ENCODE results near the gene MYO3B. TPM values are rescaled to one million over a fixed set of nuclear protein-coding genes. Genes with fewer than 3 reads are reported as not detected.

Gene MYO3B
- total RNA-seq, 1 donor from 2014 or later: not detected

GRCh38 chr2:170162271-170162632 is 15.7 kb upstream of the MYO3B start:
- DNase-seq (ENCODE audit: low spot score): no peak
- H3K4me1 Mint-ChIP-seq (ENCODE audit: low read depth): no peaks in the 10 kb centered on the region
- no peak overlapping the region for H3K4me3 Mint-ChIP-seq (ENCODE audit: unreplicated experiment)
- TF ChIP-seq CTCF (IDR thresholded peaks at IDR 0.05): no peak
- H3K27ac Mint-ChIP-seq (ENCODE audit: unreplicated experiment): no peak overlapping the region
- no peaks in the 10 kb centered on the region for H3K27me3 Mint-ChIP-seq (ENCODE audit: low read depth)
- H3K9me3 Mint-ChIP-seq (ENCODE audit: low read depth): no peaks in the 10 kb centered on the region
- H3K36me3 Mint-ChIP-seq (ENCODE audit: low read depth): no peaks in the 10 kb centered on the region

- TF ChIP-seq CTCF (IDR thresholded peaks at IDR 0.05): no peak
- Mint-ChIP-seq H3K4me3 (ENCODE audit: unreplicated experiment) (no peak overlapping the region), H3K27ac (ENCODE audit: unreplicated experiment) (no peak overlapping the region), H3K36me3 (ENCODE audit: low read depth) (no peaks in the 10 kb centered on the region), H3K9me3 (ENCODE audit: low read depth) (no peaks in the 10 kb centered on the region), H3K27me3 (ENCODE audit: low read depth) (no peaks in the 10 kb centered on the region), H3K4me1 (ENCODE audit: low read depth) (no peaks in the 10 kb centered on the region)
- no peak for DNase-seq (ENCODE audit: low spot score)
Observed at GRCh38 chr2:170163411-170164065, 14.4 kb upstream of the MYO3B start.

GRCh38 chr2:170165129-170165528 is 12.8 kb upstream of the MYO3B start:
- TF ChIP-seq CTCF (IDR thresholded peaks at IDR 0.05): no peak
- Mint-ChIP-seq H3K9me3 (ENCODE audit: low read depth) (no peaks in the 10 kb centered on the region), H3K4me3 (ENCODE audit: unreplicated experiment) (no peak overlapping the region), H3K4me1 (ENCODE audit: low read depth) (no peaks in the 10 kb centered on the region), H3K27me3 (ENCODE audit: low read depth) (no peaks in the 10 kb centered on the region), H3K27ac (ENCODE audit: unreplicated experiment) (no peak overlapping the region), H3K36me3 (ENCODE audit: low read depth) (no peaks in the 10 kb centered on the region)
- DNase-seq (ENCODE audit: low spot score): no peak

- Mint-ChIP-seq H3K9me3 (ENCODE audit: low read depth) (no peaks in the 10 kb centered on the region), H3K27me3 (ENCODE audit: low read depth) (no peaks in the 10 kb centered on the region), H3K4me3 (ENCODE audit: unreplicated experiment) (no peak overlapping the region), H3K4me1 (ENCODE audit: low read depth) (no peaks in the 10 kb centered on the region), H3K36me3 (ENCODE audit: low read depth) (no peaks in the 10 kb centered on the region), H3K27ac (ENCODE audit: unreplicated experiment) (no peak overlapping the region)
- no peak for DNase-seq (ENCODE audit: low spot score)
- no peak for TF ChIP-seq CTCF (IDR thresholded peaks at IDR 0.05)
Observed at GRCh38 chr2:170166735-170167134, 11.2 kb upstream of the MYO3B start.

- Mint-ChIP-seq H3K27me3 (ENCODE audit: low read depth) (no peaks in the 10 kb centered on the region), H3K4me3 (ENCODE audit: unreplicated experiment) (no peak overlapping the region), H3K36me3 (ENCODE audit: low read depth) (no peaks in the 10 kb centered on the region), H3K4me1 (ENCODE audit: low read depth) (no peaks in the 10 kb centered on the region), H3K27ac (ENCODE audit: unreplicated experiment) (no peak overlapping the region), H3K9me3 (ENCODE audit: low read depth) (no peaks in the 10 kb centered on the region)
- DNase-seq (ENCODE audit: low spot score): no peak
- TF ChIP-seq CTCF (IDR thresholded peaks at IDR 0.05): no peak
Observed at GRCh38 chr2:170170281-170171040, 7.5 kb upstream of the MYO3B start.

Measured in chondrocyte (in vitro differentiated cells).